ENCODE data around the gene DNHD1. TPM values are rescaled to one million over a fixed set of nuclear protein-coding genes. Genes with fewer than 3 reads are reported as not detected.

Gene DNHD1
- total and polyA plus RNA-seq, 9 of the 15 experiments (the other 6 are each of a cell fraction or from before 2014, with no cell fraction given) = 0.82 to 9.7 (median 3.8) TPM

GRCh38 chr11:6606471-6607189, 109.5 kb downstream of the DNHD1 start (continued):
- 0 out of 2 replicates have a peak, but pooled peaks have one; percentile 24 for TF ChIP-seq ELF2 (CRISPR knock-in tag; IDR thresholded peaks at IDR 0.05)
- no peak for TF ChIP-seq ZC3H4 (CRISPR knock-in tag; IDR thresholded peaks at IDR 0.05; ENCODE audit: borderline replicate concordance)
- TF ChIP-seq TCFL5 (CRISPR knock-in tag; conservative IDR thresholded peaks at IDR 0.05) = 0 out of 2 replicates have a peak, but pooled peaks have one; percentile 28
- TF ChIP-seq MYNN (IDR thresholded peaks at IDR 0.05) = peak; percentile 73; the same call in 1 of the 2 replicates
- no peak for TF ChIP-seq MYNN (CRISPR knock-in tag; IDR thresholded peaks at IDR 0.05)
- no peak for TF ChIP-seq XRCC3 (IDR thresholded peaks at IDR 0.05)
- TF ChIP-seq RBFOX2 (IDR thresholded peaks at IDR 0.05; ENCODE audit: low read depth, low read length) = peak; percentile 64
- no peak for TF ChIP-seq NUFIP1 (IDR thresholded peaks at IDR 0.05; ENCODE audit: partially characterized antibody)
- no peak for TF ChIP-seq ZNF511 (CRISPR knock-in tag; IDR thresholded peaks at IDR 0.05)
- no peak for TF ChIP-seq UBTF (IDR thresholded peaks at IDR 0.05; ENCODE audit: borderline replicate concordance in 1 of 2, low read depth in 2 of 2, low read length in 2 of 2)
- TF ChIP-seq THRAP3 (IDR thresholded peaks at IDR 0.05; ENCODE audit: borderline replicate concordance) = no peak
- TF ChIP-seq SRSF1 (IDR thresholded peaks at IDR 0.05; ENCODE audit: low read depth, low read length) = no peak
- no peak for TF ChIP-seq NR4A1 (CRISPR knock-in tag; IDR thresholded peaks at IDR 0.05)
- TF ChIP-seq NR4A1 (tag; IDR thresholded peaks at IDR 0.05) = no peak
- no peak for TF ChIP-seq MYBL2 (IDR thresholded peaks at IDR 0.05; ENCODE audit: low read depth)
- no peak for TF ChIP-seq MYBL2 (CRISPR knock-in tag; IDR thresholded peaks at IDR 0.05; ENCODE audit: borderline replicate concordance)
- 0 out of 2 replicates have a peak, but pooled peaks have one; percentile 72 for TF ChIP-seq ZNF197 (CRISPR knock-in tag; IDR thresholded peaks at IDR 0.05; ENCODE audit: low read depth)
